Tracheal epithelial cell (primary cell): ENCODE measurements around the gene IER5. TPM values are rescaled to one million over a fixed set of nuclear protein-coding genes. Genes with fewer than 3 reads are reported as not detected.

Experiments
- total RNA-seq: library from RNA; depleted of rRNA; stranded (reverse); fragments of >200 nt; gene quantifications from 2 replicates; pipeline ENCODE4 v1.2.1, GENCODE V29; 2014

IER5 gene
- 66.3 and 70.8 TPM in 2 replicates for total RNA-seq

DNA sequence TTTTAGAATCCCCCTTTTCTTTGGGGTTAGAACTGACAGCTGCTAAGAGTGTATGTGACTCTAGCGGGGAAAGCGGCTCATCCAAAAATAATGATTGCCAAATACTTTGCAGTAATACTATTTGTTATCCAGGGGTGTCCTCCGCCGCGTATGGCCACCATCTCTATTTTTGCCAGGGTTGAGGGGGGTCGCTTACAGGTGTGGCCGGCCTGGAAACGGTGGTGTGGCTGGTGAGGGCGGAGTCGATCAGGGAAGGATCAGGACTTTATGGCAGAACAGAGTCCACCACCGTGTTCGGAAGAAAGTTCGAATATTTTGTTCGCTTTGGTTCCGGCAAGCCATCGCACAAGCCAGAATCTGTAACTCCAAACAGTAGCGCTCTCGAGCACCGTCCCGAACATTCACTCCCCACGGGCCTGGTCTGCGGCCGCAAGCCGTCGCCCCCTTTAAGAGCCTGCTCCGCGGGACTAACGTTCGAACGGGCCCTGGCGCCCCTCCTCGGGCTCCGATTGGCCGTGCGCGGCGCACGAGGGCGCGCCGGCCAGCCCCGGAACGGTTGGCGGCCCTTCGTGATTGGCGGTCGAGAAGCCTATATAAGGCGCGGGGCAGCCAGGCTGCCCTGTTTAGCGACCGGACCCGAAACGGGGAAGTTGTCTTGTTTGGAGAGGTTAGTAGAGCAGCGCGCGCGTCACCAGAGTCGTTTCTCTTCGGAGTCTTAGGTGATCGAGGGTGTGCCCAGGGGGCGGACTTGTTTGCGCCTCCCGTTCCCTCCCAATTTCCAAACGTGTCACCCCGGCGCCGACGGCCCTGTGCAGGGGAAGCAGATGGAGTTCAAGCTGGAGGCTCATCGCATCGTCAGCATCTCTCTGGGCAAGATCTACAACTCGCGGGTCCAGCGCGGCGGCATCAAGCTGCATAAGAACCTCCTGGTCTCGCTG, at the start of gene IER5:
IER5 (plus strand) TSS at position 622 of the 938 bp plus-strand sequence; CDS start at position 825, 203 bp downstream.

Other genes starting within 250 kb of the IER5 start
- gene KIAA1614, start 175.8 kb upstream of the IER5 start, total RNA-seq = 1.9 and 2.9 TPM in 2 replicates
- gene STX6, start 65.8 kb upstream of the IER5 start, total RNA-seq = 45.6 and 47.7 TPM in 2 replicates
- gene MR1, start 54.7 kb upstream of the IER5 start, total RNA-seq = 21.4 and 29.8 TPM in 2 replicates